HL-60 (cell line): Measurements from ENCODE around the gene VWA5B2.

Source experiments
- POLR2AphosphoS5 ChIP-seq: IDR thresholded peaks from 2 replicates; pipeline ENCODE4 v1.6.1; 2012; ENCODE audit warnings: low read depth
- TF ChIP-seq, protein P1 (sequence below): IDR thresholded peaks from one replicate; pipeline ENCODE4 v1.5.1; 2011; ENCODE audit warnings: low read length, control low read depth, inconsistent platforms; ENCODE audit not compliant: insufficient read depth
- TF ChIP-seq, protein P2 (sequence below): IDR thresholded peaks from 2 replicates; pipeline ENCODE4 v1.6.1; 2012; ENCODE audit warnings: low read depth; ENCODE audit not compliant: insufficient replicate concordance

DNA sequence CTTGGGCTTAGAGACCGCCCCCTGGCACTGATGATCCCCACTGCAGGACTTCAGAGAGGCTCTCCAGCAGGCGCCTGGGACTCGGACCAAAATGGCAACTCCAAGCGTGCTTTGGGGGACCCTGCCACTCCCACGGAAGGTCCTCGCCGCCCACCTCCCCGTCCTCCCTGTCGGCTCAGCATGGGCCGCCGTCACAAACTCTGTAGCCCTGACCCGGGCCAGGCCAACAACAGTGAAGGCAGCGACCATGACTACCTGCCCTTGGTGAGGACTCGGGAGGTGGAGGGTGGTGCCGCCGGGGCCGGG is 11.7 kb downstream of the VWA5B2 start:
- TF ChIP-seq, protein P1, sequence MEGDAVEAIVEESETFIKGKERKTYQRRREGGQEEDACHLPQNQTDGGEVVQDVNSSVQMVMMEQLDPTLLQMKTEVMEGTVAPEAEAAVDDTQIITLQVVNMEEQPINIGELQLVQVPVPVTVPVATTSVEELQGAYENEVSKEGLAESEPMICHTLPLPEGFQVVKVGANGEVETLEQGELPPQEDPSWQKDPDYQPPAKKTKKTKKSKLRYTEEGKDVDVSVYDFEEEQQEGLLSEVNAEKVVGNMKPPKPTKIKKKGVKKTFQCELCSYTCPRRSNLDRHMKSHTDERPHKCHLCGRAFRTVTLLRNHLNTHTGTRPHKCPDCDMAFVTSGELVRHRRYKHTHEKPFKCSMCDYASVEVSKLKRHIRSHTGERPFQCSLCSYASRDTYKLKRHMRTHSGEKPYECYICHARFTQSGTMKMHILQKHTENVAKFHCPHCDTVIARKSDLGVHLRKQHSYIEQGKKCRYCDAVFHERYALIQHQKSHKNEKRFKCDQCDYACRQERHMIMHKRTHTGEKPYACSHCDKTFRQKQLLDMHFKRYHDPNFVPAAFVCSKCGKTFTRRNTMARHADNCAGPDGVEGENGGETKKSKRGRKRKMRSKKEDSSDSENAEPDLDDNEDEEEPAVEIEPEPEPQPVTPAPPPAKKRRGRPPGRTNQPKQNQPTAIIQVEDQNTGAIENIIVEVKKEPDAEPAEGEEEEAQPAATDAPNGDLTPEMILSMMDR: no peak
- TF ChIP-seq POLR2AphosphoS5: no peak
- TF ChIP-seq, protein P2, sequence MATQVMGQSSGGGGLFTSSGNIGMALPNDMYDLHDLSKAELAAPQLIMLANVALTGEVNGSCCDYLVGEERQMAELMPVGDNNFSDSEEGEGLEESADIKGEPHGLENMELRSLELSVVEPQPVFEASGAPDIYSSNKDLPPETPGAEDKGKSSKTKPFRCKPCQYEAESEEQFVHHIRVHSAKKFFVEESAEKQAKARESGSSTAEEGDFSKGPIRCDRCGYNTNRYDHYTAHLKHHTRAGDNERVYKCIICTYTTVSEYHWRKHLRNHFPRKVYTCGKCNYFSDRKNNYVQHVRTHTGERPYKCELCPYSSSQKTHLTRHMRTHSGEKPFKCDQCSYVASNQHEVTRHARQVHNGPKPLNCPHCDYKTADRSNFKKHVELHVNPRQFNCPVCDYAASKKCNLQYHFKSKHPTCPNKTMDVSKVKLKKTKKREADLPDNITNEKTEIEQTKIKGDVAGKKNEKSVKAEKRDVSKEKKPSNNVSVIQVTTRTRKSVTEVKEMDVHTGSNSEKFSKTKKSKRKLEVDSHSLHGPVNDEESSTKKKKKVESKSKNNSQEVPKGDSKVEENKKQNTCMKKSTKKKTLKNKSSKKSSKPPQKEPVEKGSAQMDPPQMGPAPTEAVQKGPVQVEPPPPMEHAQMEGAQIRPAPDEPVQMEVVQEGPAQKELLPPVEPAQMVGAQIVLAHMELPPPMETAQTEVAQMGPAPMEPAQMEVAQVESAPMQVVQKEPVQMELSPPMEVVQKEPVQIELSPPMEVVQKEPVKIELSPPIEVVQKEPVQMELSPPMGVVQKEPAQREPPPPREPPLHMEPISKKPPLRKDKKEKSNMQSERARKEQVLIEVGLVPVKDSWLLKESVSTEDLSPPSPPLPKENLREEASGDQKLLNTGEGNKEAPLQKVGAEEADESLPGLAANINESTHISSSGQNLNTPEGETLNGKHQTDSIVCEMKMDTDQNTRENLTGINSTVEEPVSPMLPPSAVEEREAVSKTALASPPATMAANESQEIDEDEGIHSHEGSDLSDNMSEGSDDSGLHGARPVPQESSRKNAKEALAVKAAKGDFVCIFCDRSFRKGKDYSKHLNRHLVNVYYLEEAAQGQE: no peak
